HG03442 (cell line): ENCODE data around the gene MYLK.
"Not testable (repeated sequence)": the region's sequence is repeated elsewhere in the genome, so short reads cannot be mapped to it uniquely, and the experiment has no call there.

Experiments
- ATAC-seq: cut with Tn5 transposase; IDR thresholded peaks from one replicate; pipeline ENCODE4 v1.9.1; 2021; ENCODE audit warnings: mild to moderate bottlenecking, moderate library complexity; ENCODE audit not compliant: unreplicated experiment

Gene MYLK

GRCh38 chr3:123606527-123606926, 277.6 kb downstream of the MYLK start:
- no peak for ATAC-seq

GRCh38 chr3:123605789-123606234, 278.3 kb downstream of the MYLK start:
- peak; percentile 79 for ATAC-seq

- ATAC-seq, result not testable (repeated sequence)
These were observed 281.0 kb downstream of the MYLK start for GRCh38 chr3:123603153-123603552.

GRCh38 chr3:123602325-123602724, 281.8 kb downstream of the MYLK start:
- ATAC-seq, result no peak

GRCh38 chr3:123600863-123601262, 283.3 kb downstream of the MYLK start:
- not testable (repeated sequence) for ATAC-seq

- ATAC-seq, result no peak
These were observed 286.6 kb downstream of the MYLK start for GRCh38 chr3:123597561-123597960.

- ATAC-seq, result no peak
These were observed 288.5 kb downstream of the MYLK start for GRCh38 chr3:123595396-123596180.

GRCh38 chr3:123593381-123593780, 290.8 kb downstream of the MYLK start:
- ATAC-seq, result no peak

GRCh38 chr3:123590685-123591450, 293.3 kb downstream of the MYLK start:
- no peak for ATAC-seq

- no peak for ATAC-seq
These were observed 296.7 kb downstream of the MYLK start for GRCh38 chr3:123587401-123587800.

- ATAC-seq, result no peak
These were observed 297.2 kb downstream of the MYLK start for GRCh38 chr3:123586968-123587367.

- no peak for ATAC-seq
These were observed 298.0 kb downstream of the MYLK start for GRCh38 chr3:123586131-123586530.

GRCh38 chr3:123584988-123585937, 298.9 kb downstream of the MYLK start, which contains the start of gene HACD2:
TSS of gene HACD2 (minus strand) at chr3:123585053. CDS start at chr3:123585027, 26 bp downstream.
- peak; percentile 84 for ATAC-seq

GRCh38 chr3:123584284-123584987, 299.7 kb downstream of the MYLK start:
- peak; percentile 27 for ATAC-seq

- ATAC-seq, result no peak
These were observed 300.6 kb downstream of the MYLK start for GRCh38 chr3:123583561-123583960.

- no peak for ATAC-seq
These were observed 301.8 kb downstream of the MYLK start for GRCh38 chr3:123582315-123582714.

GRCh38 chr3:123576122-123576521, 308.0 kb downstream of the MYLK start:
- ATAC-seq, result peak; percentile 77

GRCh38 chr3:123571973-123572365, 312.2 kb downstream of the MYLK start:
- ATAC-seq, result no peak

- ATAC-seq, result no peak
These were observed 312.7 kb downstream of the MYLK start for GRCh38 chr3:123571264-123571972.

- ATAC-seq, result no peak
These were observed 315.3 kb downstream of the MYLK start for GRCh38 chr3:123568875-123569274.
